CD4-positive, alpha-beta T cell (primary cell): ENCODE results near the gene PTBP3. TPM values are rescaled to one million over a fixed set of nuclear protein-coding genes. Genes with fewer than 3 reads are reported as not detected.

Experiments used
- ATAC-seq: fragments of 200-7000 bp; cut with Tn5 transposase; one replicate; pipeline ENCODE4 v1.10.0; 2022; ENCODE audit warnings: mild to moderate bottlenecking; ENCODE audit not compliant: poor library complexity
- CTCF ChIA-PET: fragments of 350-600 bp; sonication (Branson Sonifier 250); formaldehyde crosslinking; loops from one replicate; lab custom pipeline; 2021; ENCODE audit warnings: antibody characterized with exemption, inconsistent platforms; lab: Charles Lee
- POLR2A ChIA-PET: fragments of 350-600 bp; sonication (Branson Sonifier 250); formaldehyde crosslinking; loops from one replicate; lab custom pipeline; 2021; ENCODE audit warnings: antibody characterized with exemption, inconsistent platforms; lab: Charles Lee
- DNase-seq, 14 experiments: peaks; one replicate each; pipeline ENCODE4 v3.0.0-alpha.2; 2013 to 2020; ENCODE audit warnings: mixed read lengths in 2 of 14
- H3K27ac ChIP-seq, 2 donors: one replicate each; pipeline versions ENCODE4 v1.5.1 to v1.7.0; 2013; ENCODE audit warnings: low read length in 2 of 2, low read depth in 1 of 2, mild to moderate bottlenecking in 1 of 2
- H3K27me3 ChIP-seq, 2 experiments: 1 replicate in 1 of 2; 2 replicates in 1 of 2; pipeline versions ENCODE4 v1.6.1 to v1.7.0; 2013; ENCODE audit warnings: low read length in 2 of 2, control low read depth in 1 of 2, mild to moderate bottlenecking in 1 of 2, moderate library complexity in 1 of 2; ENCODE audit not compliant: insufficient read depth in 2 of 2, control insufficient read depth in 1 of 2
- H3K36me3 ChIP-seq: one replicate; pipeline ENCODE4 v1.6.1; 2013; ENCODE audit warnings: low read length, control low read depth; ENCODE audit not compliant: insufficient read depth
- H3K4me1 ChIP-seq: one replicate; pipeline ENCODE4 v1.6.1; 2013; ENCODE audit warnings: low read length, control low read depth; ENCODE audit not compliant: insufficient read depth
- H3K4me3 ChIP-seq: one replicate; pipeline ENCODE4 v1.5.1; 2013; ENCODE audit warnings: mild to moderate bottlenecking, low read length, moderate library complexity
- H3K9me3 ChIP-seq, 2 experiments: 1 replicate in 1 of 2; 2 replicates in 1 of 2; pipeline versions ENCODE4 v1.6.1 to v1.7.0; 2013; ENCODE audit warnings: low read length in 2 of 2, mild to moderate bottlenecking in 2 of 2, control low read depth in 1 of 2, moderate library complexity in 1 of 2; ENCODE audit not compliant: control insufficient read depth in 1 of 2, insufficient read depth in 1 of 2
- H3K27ac Mint-ChIP-seq: one replicate; pipeline ENCODE4 v1.8.0; 2020; ENCODE audit warnings: mixed read lengths
- H3K27me3 Mint-ChIP-seq: one replicate; pipeline ENCODE4 v1.8.0; 2021; ENCODE audit warnings: mixed read lengths
- H3K36me3 Mint-ChIP-seq: one replicate; pipeline ENCODE4 v1.8.0; 2021; ENCODE audit warnings: low read depth, mixed read lengths
- H3K4me1 Mint-ChIP-seq: one replicate; pipeline ENCODE4 v1.8.0; 2021; ENCODE audit warnings: low read depth, mixed read lengths
- H3K4me3 Mint-ChIP-seq: one replicate; pipeline ENCODE4 v1.8.0; 2020; ENCODE audit warnings: mild to moderate bottlenecking, mixed read lengths
- H3K9me3 Mint-ChIP-seq: one replicate; pipeline ENCODE4 v1.8.0; 2020; ENCODE audit warnings: mixed read lengths
- CTCF ChIP-seq: fragments of 200-600 bp; IDR thresholded peaks from one replicate; pipeline ENCODE4 v1.8.0; 2022; ENCODE audit warnings: antibody characterized with exemption, mild to moderate bottlenecking
- intact Hi-C, 2 experiments: fragments of 100-400 bp; cut with DNase I in 1 of 2; cut with micrococcal nuclease in 1 of 2; formaldehyde crosslinking; loops; one replicate each; pipeline versions ENCODE4 v1.15.1 to v1.9.0; 2023 to 2025; cut with DNase I, micrococcal nuclease
- total RNA-seq, 174 experiments: library from RNA in 2 of 174; stranded (reverse) in 2 of 174; gene quantifications; one replicate each; pipeline ENCODE4 v1.2.3 and lab custom pipeline; 2021 to 2026

PTBP3 gene
- total RNA-seq, 2 experiments from 2014 or later = 100.0 to 110 TPM

- DNase-seq (no peak), ATAC-seq (no peak)
- Mint-ChIP-seq H3K9me3 (peaks cover 23% of the 10 kb centered on the region), H3K27ac (no peak overlapping the region), H3K4me3 (no peak overlapping the region), H3K36me3 (peaks cover 92% of the 10 kb centered on the region), H3K4me1 (no peaks in the 10 kb centered on the region), H3K27me3 (no peaks in the 10 kb centered on the region)
- CTCF ChIA-PET = no interaction called here
- H3K36me3 ChIP-seq = peaks cover 34% of the 10 kb centered on the region
- POLR2A ChIA-PET = no interaction called here
- H3K27ac ChIP-seq = no peak overlapping the region
- no peaks in the 10 kb centered on the region for H3K27me3 ChIP-seq
- peaks cover 23 to 27% of the 10 kb centered on the region in 2 experiments for H3K9me3 ChIP-seq
- intact Hi-C loops = no loop called here
- H3K4me3 ChIP-seq = no peak overlapping the region
- TF ChIP-seq CTCF = no peak
- no peaks in the 10 kb centered on the region for H3K4me1 ChIP-seq
Observed at GRCh38 chr9:112207451-112207850, 126.0 kb downstream of the PTBP3 start.

GRCh38 chr9:112203536-112203935 is 129.9 kb downstream of the PTBP3 start:
- POLR2A ChIA-PET = no interaction called here
- no peak overlapping the region for H3K4me3 Mint-ChIP-seq
- Histone ChIP-seq H3K4me3 (no peak overlapping the region), H3K9me3 (peaks cover 9 to 19% of the 10 kb centered on the region in 2 experiments), H3K4me1 (no peaks in the 10 kb centered on the region), H3K36me3 (peaks cover 9% of the 10 kb centered on the region), H3K27me3 (no peaks in the 10 kb centered on the region), H3K27ac (no peak overlapping the region)
- DNase-seq (no peak), ATAC-seq (no peak)
- H3K9me3 Mint-ChIP-seq = peaks cover 20% of the 10 kb centered on the region
- no peak overlapping the region for H3K27ac Mint-ChIP-seq
- no peaks in the 10 kb centered on the region for H3K4me1 Mint-ChIP-seq
- peaks cover 56% of the 10 kb centered on the region for H3K36me3 Mint-ChIP-seq
- TF ChIP-seq CTCF = no peak
- intact Hi-C loops = no loop called here
- no peaks in the 10 kb centered on the region for H3K27me3 Mint-ChIP-seq
- CTCF ChIA-PET = no interaction called here

- H3K4me3 ChIP-seq = no peak overlapping the region
- no peak overlapping the region for H3K4me3 Mint-ChIP-seq
- no peak for TF ChIP-seq CTCF
- DNase-seq = no peak
- ChIA-PET POLR2A (interaction anchor here (0.7 to 1.4 kb wide), 2 partner anchors 13 to 79 kb away, joined by 3 to 5 read pairs; no protein-coding TSS in a partner anchor), CTCF (no interaction called here)
- H3K36me3 Mint-ChIP-seq = peaks cover 28% of the 10 kb centered on the region
- peaks cover 0 to 5% of the 10 kb centered on the region in 2 experiments for H3K9me3 ChIP-seq
- H3K27me3 ChIP-seq = no peaks in the 10 kb centered on the region
- peaks cover 12% of the 10 kb centered on the region for H3K9me3 Mint-ChIP-seq
- no peaks in the 10 kb centered on the region for H3K4me1 ChIP-seq
- H3K27ac Mint-ChIP-seq = no peak overlapping the region
- H3K27ac ChIP-seq = no peak overlapping the region
- no peak for ATAC-seq
- intact Hi-C loops = no loop called here
- no peaks in the 10 kb centered on the region for H3K36me3 ChIP-seq
- no peaks in the 10 kb centered on the region for H3K4me1 Mint-ChIP-seq
- no peaks in the 10 kb centered on the region for H3K27me3 Mint-ChIP-seq
Observed at GRCh38 chr9:112200711-112201110, 132.7 kb downstream of the PTBP3 start.
